PC-9 (cell line): ENCODE results near the gene PGAP6. TPM values are rescaled to one million over a fixed set of nuclear protein-coding genes. Genes with fewer than 3 reads are reported as not detected.

Experiments
- BruUV-seq: library from RNA; stranded (reverse); fragments of 400-500 nt; replicated peaks from 2 replicates; lab custom pipeline; 2021; lab: Mats Ljungman, UMichigan
- CTCF ChIA-PET: fragments of 300-600 bp; sonication (Branson Sonifier 250); formaldehyde crosslinking; loops from one replicate; lab custom pipeline; 2022; ENCODE audit warnings: antibody characterized with exemption; lab: Charles Lee
- POLR2A ChIA-PET: fragments of 300-600 bp; sonication (Branson Sonifier 250); formaldehyde crosslinking; loops from one replicate; lab custom pipeline; 2022; ENCODE audit warnings: antibody characterized with exemption; ENCODE audit not compliant: unreplicated experiment; lab: Charles Lee
- DNase-seq, 2 experiments: peaks; one replicate each; pipeline versions ENCODE4 v3.0.0 to v3.0.0-alpha.2; 2015 to 2022; ENCODE audit warnings: mixed read lengths in 1 of 2
- H2AFZ ChIP-seq: fragments of 200-600 bp; sonication (generic); 2 replicates; pipeline ENCODE4 v1.8.1; 2017; ENCODE audit warnings: antibody characterized with exemption
- H3F3A ChIP-seq: fragments of 200-600 bp; sonication (generic); 2 replicates; pipeline ENCODE4 v1.8.1; 2017; ENCODE audit warnings: antibody characterized with exemption, mild to moderate bottlenecking, low read depth; ENCODE audit not compliant: insufficient read depth
- H3K27ac ChIP-seq: fragments of 200-600 bp; sonication (generic); 2 replicates; pipeline ENCODE4 v1.6.1; 2016; ENCODE audit warnings: mixed run types
- H3K27me3 ChIP-seq: fragments of 200-600 bp; sonication (generic); 2 replicates; pipeline ENCODE4 v1.6.1; 2016; ENCODE audit warnings: low read depth, mixed run types; ENCODE audit not compliant: insufficient read depth
- H3K36me3 ChIP-seq: fragments of 200-600 bp; sonication (generic); 2 replicates; pipeline ENCODE4 v1.6.1; 2016; ENCODE audit warnings: low read depth, mixed run types
- H3K4me1 ChIP-seq: fragments of 200-600 bp; sonication (generic); replicated peaks from 2 replicates; pipeline ENCODE4 v1.6.1; 2016; ENCODE audit warnings: mixed run types; ENCODE audit not compliant: insufficient read depth
- H3K4me2 ChIP-seq: fragments of 200-600 bp; sonication (generic); 2 replicates; pipeline ENCODE4 v1.6.1; 2017; ENCODE audit warnings: mixed run types
- H3K4me3 ChIP-seq: fragments of 200-600 bp; sonication (generic); 2 replicates; pipeline ENCODE4 v1.6.1; 2016; ENCODE audit warnings: mixed run types
- H3K79me2 ChIP-seq: fragments of 200-600 bp; sonication (generic); 2 replicates; pipeline ENCODE4 v1.6.1; 2017; ENCODE audit warnings: low read depth, mixed run types
- H3K9me2 ChIP-seq: fragments of 200-600 bp; sonication (generic); 2 replicates; pipeline ENCODE4 v1.8.1; 2017; ENCODE audit warnings: mild to moderate bottlenecking; ENCODE audit not compliant: insufficient read depth
- H3K9me3 ChIP-seq: fragments of 200-600 bp; sonication (generic); 2 replicates; pipeline ENCODE4 v1.8.1; 2016; ENCODE audit warnings: low read depth; ENCODE audit not compliant: insufficient read depth
- H4K20me1 ChIP-seq: fragments of 200-600 bp; sonication (generic); 2 replicates; pipeline ENCODE4 v1.8.1; 2017; ENCODE audit not compliant: insufficient read depth
- EZH2 ChIP-seq: fragments of 200-600 bp; sonication (generic); IDR thresholded peaks from 2 replicates; pipeline ENCODE4 v1.8.0; 2017; ENCODE audit warnings: antibody characterized with exemption, low read depth
- intact Hi-C: fragments of 100-400 bp; cut with micrococcal nuclease; formaldehyde crosslinking; loops from one replicate; pipeline ENCODE4 v1.10.0; 2022; ENCODE audit not compliant: unreplicated experiment
- total RNA-seq: library from RNA; stranded (reverse); gene quantifications from 2 replicates; pipeline ENCODE4 v1.2.3, GENCODE V29; 2021
- TF ChIP-seq, protein P1 (sequence below): fragments of 200-600 bp; sonication (generic); conservative IDR thresholded peaks from 2 replicates; pipeline ENCODE4 v1.6.1; 2017; ENCODE audit warnings: mixed run types, antibody characterized with exemption, mild to moderate bottlenecking, moderate library complexity

PGAP6 gene
- total RNA-seq, 1 experiment from 2014 or later, result 45.6 TPM

DNA sequence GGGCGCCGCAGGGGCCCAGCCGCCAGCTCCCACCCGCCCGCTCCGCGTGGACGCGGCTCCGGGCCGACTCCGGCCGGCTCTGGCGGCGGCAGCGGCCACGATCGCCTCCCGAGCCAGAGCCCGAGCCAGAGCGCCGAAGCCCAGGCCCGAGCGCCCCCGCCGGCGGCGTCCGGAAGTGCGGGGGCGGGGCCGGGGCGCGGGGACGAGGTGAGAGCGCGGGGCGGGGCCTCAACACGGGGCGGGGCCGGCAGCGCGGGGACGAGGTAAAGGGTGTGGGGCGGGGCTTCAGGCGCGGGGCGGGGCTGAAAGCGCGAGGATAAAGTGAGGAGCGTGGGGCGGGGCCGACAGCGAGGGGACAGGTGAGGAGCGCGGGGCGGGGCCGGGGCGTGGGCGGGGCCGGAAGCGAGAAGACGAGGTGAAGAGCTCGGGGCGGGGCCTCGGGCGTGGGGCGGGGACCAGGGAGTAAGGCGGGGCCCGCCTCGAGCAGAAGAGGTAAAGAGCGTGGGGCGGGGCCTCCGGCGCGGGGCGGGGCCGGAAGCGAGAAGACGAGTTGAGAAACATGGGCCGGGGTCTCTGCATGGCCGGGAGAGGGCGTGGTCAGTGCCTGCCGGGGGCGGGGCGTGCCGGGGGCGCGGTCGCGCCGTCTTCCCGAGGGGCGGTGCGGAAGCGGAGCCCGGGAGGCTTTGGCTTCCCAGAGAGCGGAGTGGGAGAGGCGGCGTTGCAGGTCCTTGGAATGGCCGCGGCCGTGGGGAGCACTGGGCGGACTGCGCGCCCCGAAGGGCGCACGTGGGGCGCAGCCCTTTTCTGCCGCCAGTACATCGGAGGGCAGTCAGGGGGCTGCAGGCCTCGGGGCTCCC lies 29.0 kb downstream of the PGAP6 start, which contains the start of gene AXIN1:
TSS of gene AXIN1 (minus strand) at position 177 of the 857 bp plus-strand sequence. CDS start 5,698 bp downstream, outside the sequence.
- no peaks in the 10 kb centered on the region for H3K27me3 ChIP-seq
- ChIA-PET POLR2A (interaction anchor here (0.5 to 1.3 kb wide), 21 partner anchors 18 to 1326 kb away, joined by 3 to 30 read pairs (median 5); partner anchors contain the start of genes LUC7L and NPRL3), CTCF (interaction anchor here (0.5 to 1.0 kb wide), 18 partner anchors 13 to 539 kb away, joined by 3 to 24 read pairs (median 4); no protein-coding TSS in a partner anchor)
- H3K4me3 ChIP-seq, result peak within 1 kb of the TSS; percentile 93
- H3K27ac ChIP-seq, result no peak within 1 kb of the TSS
- peaks cover 39% of the 10 kb centered on the region for H3K79me2 ChIP-seq
- DNase-seq, result peak; percentile 89 to 100
- peaks cover 5% of the 10 kb centered on the region; the same call in 1 of the 2 replicates for H3F3A ChIP-seq
- H3K4me1 ChIP-seq, result 0 out of 2 replicates have a peak, but pooled peaks cover 5% of the 10 kb centered on the region
- no peaks in the 10 kb centered on the region for H3K9me3 ChIP-seq
- intact Hi-C loops, result loop anchor here (1.0 to 2.0 kb wide), 2 partner anchors 36 to 118 kb away; partner anchors contain the start of gene FAM234A
- peak within 1 kb of the TSS; percentile 91 for H3K4me2 ChIP-seq
- no peaks in the 10 kb centered on the region for H3K9me2 ChIP-seq
- no peaks in the 10 kb centered on the region for H3K36me3 ChIP-seq
- peak within 1 kb of the TSS; percentile 82 for H2AFZ ChIP-seq
- peaks cover 5% of the 10 kb centered on the region for H4K20me1 ChIP-seq
- no TSS peak for BruUV-seq
- TF ChIP-seq EZH2, result no peak
- TF ChIP-seq, protein P1, sequence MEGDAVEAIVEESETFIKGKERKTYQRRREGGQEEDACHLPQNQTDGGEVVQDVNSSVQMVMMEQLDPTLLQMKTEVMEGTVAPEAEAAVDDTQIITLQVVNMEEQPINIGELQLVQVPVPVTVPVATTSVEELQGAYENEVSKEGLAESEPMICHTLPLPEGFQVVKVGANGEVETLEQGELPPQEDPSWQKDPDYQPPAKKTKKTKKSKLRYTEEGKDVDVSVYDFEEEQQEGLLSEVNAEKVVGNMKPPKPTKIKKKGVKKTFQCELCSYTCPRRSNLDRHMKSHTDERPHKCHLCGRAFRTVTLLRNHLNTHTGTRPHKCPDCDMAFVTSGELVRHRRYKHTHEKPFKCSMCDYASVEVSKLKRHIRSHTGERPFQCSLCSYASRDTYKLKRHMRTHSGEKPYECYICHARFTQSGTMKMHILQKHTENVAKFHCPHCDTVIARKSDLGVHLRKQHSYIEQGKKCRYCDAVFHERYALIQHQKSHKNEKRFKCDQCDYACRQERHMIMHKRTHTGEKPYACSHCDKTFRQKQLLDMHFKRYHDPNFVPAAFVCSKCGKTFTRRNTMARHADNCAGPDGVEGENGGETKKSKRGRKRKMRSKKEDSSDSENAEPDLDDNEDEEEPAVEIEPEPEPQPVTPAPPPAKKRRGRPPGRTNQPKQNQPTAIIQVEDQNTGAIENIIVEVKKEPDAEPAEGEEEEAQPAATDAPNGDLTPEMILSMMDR, result no peak

DNA sequence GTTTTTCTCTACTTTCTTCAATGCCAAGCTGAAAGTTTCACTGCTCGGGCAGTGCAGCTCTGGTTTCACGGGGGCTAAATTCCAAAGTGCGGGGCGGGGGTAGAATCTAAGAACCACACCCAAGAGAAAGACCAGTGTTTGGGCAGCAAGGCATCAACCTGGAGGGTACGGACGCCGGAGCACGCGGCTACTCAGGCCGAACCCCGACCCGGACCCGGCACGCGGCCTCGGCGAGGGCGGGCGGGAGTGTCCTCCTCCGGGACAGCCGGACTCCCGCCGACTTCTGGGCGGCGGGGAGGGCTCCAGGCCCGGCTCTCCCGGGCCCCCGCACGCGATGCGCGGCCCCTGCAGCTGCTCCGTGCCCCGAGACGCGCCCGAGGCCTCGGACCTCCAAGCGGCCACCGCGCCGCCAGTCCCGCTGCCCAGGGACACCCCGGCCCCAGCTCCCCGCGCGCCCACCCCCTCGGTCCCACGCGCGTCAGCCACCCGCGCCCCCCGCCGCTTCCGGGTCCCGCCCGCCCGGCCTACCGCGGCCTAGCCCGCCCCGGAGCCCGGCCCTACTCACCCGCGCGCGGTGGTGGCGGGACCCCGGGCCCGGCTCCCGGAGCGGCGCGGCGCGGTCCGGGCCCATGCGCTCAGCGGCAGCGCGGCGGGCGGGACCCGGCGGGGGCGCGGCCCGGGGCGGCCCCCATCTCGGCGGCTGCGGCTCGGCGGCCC lies 29.8 kb downstream of the PGAP6 start:
- DNase-seq, result no peak
- no peaks in the 10 kb centered on the region for H3K9me2 ChIP-seq
- peaks cover 11% of the 10 kb centered on the region for H4K20me1 ChIP-seq
- H3K27ac ChIP-seq, result no peak overlapping the region
- peak overlapping the region; percentile 88 for H3K4me2 ChIP-seq
- peaks cover 5% of the 10 kb centered on the region; the same call in 1 of the 2 replicates for H3F3A ChIP-seq
- 0 out of 2 replicates have a peak, but pooled peaks cover 5% of the 10 kb centered on the region for H3K4me1 ChIP-seq
- TF ChIP-seq, protein P1, result no peak
- TF ChIP-seq EZH2, result no peak
- POLR2A ChIA-PET, result interaction anchor here (0.6 to 1.3 kb wide), 4 partner anchors 79 to 282 kb away, joined by 6 to 30 read pairs (median 9); partner anchors contain the start of gene LUC7L
- peaks cover 47% of the 10 kb centered on the region for H3K79me2 ChIP-seq
- CTCF ChIA-PET, result interaction anchor here (0.5 to 1.0 kb wide), 6 partner anchors 99 to 307 kb away, joined by 3 to 14 read pairs (median 4); no protein-coding TSS in a partner anchor
- no peaks in the 10 kb centered on the region for H3K27me3 ChIP-seq
- no TSS peak for BruUV-seq
- 0 out of 2 replicates have a peak, but pooled peaks cover 5% of the 10 kb centered on the region for H3K36me3 ChIP-seq
- peak overlapping the region; percentile 82; the same call in 1 of the 2 replicates for H2AFZ ChIP-seq
- H3K9me3 ChIP-seq, result no peaks in the 10 kb centered on the region
- intact Hi-C loops, result loop anchor here (1.0 to 2.0 kb wide), 2 partner anchors 36 to 117 kb away; partner anchors contain the start of gene FAM234A
- H3K4me3 ChIP-seq, result peak overlapping the region; percentile 93

DNA sequence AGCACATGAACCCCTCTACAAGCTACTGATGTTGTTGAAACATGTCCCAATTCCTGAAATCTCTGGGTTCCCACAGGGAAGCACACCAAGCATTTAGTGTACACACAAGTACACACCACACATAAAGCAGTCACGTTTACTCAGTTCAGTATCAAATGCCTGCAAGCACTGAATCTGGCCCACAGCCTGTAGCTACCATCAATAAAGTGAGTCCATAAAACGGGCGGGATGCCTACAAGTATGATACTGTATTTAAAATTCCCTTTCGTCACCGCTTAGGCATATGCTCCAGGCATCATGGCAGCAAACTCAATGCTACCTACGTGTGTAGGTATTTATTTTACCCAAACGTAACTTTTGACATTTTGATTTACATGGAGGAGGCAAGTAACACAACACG lies 31.6 kb downstream of the PGAP6 start:
- POLR2A ChIA-PET, result no interaction called here
- intact Hi-C loops, result no loop called here
- Histone ChIP-seq H3K9me2 (no peaks in the 10 kb centered on the region), H4K20me1 (peaks cover 21% of the 10 kb centered on the region), H3K4me1 (0 out of 2 replicates have a peak, but pooled peaks cover 5% of the 10 kb centered on the region), H3K4me2 (no peak overlapping the region), H3K27me3 (no peaks in the 10 kb centered on the region), H3K9me3 (no peaks in the 10 kb centered on the region), H2AFZ (no peak overlapping the region), H3K79me2 (peaks cover 65% of the 10 kb centered on the region), H3K4me3 (no peak overlapping the region), H3K36me3 (0 out of 2 replicates have a peak, but pooled peaks cover 5% of the 10 kb centered on the region), H3K27ac (no peak overlapping the region), H3F3A (peaks cover 5% of the 10 kb centered on the region; the same call in 1 of the 2 replicates)
- no TSS peak for BruUV-seq
- TF ChIP-seq, protein P1, result no peak
- TF ChIP-seq EZH2, result no peak
- no peak for DNase-seq
- CTCF ChIA-PET, result no interaction called here
